HG02610 (cell line): ENCODE measurements around the gene RNF13.
"Not testable (repeated sequence)": the region's sequence is repeated elsewhere in the genome, so short reads cannot be mapped to it uniquely, and the experiment has no call there.

ENCODE experiments used
- ATAC-seq: cut with Tn5 transposase; IDR thresholded peaks from one replicate; pipeline ENCODE4 v1.9.1; 2021; ENCODE audit warnings: mild to moderate bottlenecking, moderate library complexity; ENCODE audit not compliant: unreplicated experiment

Gene RNF13

DNA sequence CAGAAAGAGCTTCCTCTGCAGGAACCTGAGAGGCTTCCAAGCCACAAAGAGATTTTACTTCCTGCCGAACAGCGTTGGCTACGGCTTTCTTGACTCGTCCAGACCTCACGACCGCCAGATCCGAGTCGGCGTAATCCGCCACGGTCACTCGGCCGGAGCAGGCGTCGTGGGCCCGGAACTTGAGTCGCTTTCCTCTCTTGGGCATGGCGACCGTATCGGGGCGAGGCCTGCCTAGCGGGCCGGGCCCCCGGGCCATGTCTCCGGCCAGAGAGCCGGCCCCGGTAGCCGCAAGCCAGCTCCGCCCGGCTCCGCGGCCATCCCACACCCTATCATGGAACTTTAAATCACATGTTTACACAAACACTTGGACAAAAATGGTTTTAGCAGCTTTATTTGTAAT, 170.0 kb downstream of the RNF13 start:
- ATAC-seq = not testable (repeated sequence)

DNA sequence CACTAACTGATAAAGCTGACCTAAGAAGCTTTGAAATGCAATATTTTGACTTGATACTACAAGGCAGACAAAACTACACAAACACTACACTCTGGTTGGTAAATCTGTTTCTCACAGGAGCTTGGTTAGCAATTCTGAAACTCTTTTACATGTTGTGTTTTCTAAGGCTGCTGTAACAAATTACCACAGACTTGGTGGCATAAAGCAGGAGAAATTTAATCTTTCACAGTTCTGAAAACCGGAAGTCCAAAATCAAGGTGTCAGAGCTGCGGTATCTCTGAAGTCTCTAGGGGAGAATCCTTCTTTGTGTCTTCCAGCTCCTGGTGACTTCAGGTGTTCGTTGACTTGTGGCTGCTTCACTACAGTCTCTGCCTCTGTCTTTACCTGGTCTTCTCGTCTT, 170.6 kb downstream of the RNF13 start:
- ATAC-seq = no peak

DNA sequence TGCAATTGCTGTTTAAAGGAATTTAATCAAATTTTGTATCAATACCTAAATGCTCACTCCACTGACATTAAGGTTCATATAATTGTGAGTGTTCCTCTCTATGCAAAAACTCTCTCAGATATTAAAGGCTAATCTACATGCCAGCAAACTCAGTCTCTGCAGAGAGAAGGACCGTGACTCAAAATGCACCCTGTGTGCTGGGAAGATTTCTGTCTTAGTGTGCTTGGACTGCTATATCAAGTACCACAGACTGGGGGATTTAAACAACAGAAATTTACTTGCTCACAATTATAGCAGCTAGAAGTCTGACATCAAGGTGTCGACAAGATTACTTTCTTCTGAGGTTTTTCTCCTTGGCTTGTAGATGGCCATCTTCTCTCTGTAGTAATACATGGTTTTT, 176.3 kb downstream of the RNF13 start:
- ATAC-seq = no peak

- no peak for ATAC-seq
Measured at GRCh38 chr3:149990423-149990948, 177.5 kb downstream of the RNF13 start.

DNA sequence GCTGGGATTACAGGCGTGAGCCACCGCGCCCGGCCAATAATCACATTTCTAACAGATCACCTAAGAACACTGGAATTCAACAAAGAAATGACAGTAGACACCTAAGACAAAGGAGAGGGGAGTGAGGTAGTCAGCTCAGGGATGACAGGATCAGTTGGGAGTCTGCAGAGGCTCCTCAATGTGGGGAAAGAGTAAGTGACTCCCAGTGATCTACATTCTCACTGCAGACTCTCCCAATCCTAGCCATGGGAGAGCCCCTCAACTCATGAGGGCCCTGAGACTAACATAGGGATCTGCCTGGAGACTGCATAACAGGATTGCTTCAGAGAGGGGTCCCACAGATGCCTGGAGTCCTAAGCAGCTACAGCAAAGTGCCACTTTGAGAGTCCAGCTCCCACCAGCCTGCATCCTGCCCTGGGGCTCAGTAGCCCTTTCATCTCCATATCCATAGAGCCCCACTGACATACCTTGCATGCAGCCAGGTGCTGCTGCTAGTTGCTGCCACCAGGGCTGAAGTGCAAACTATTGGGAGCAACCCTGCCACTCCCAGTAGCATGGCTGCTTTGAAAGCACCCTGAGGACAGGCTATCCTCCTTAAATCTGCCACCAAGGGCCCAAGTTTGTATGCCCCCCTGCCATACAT, 179.5 kb downstream of the RNF13 start:
- no peak for ATAC-seq

DNA sequence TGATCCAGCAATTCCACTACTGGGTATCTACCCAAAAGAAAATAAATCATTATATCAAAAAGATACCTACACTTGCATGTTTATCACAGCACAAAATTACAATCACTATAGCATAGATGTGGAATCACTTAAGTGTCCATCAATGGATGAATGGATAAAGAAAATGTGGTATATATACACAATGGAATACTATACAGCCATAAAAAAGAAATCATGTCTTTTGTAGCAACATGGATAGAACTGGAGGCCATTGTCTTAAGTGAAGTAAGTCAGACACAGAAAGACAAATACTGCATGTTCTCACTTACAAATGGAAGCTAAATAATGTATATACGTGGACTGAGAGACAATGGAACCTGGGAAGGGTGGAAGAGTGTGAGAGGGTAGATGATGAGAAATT, 185.9 kb downstream of the RNF13 start:
- ATAC-seq = no peak

DNA sequence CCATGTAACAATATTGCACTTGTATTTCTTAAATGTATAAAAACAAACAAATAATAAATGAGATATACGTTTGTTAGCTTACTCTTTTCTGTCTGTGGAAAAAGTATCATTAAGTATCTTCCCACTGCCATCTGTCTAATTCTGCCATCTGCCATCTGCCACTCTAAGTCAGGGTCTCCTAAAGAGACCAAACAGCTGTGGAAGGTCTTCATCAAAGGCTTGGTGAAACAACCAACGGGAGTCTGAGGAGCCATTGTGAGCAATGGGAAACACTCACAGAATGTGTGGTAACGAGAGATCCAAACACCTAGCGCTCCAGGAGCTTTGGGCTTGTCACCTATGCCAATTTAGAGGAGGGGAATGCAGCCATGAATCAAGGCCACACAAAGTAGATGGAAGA, 186.4 kb downstream of the RNF13 start:
- no peak for ATAC-seq

- no peak for ATAC-seq
Measured at GRCh38 chr3:150000641-150001040, 187.6 kb downstream of the RNF13 start.

- ATAC-seq = no peak
Measured at GRCh38 chr3:150005243-150006112, 192.5 kb downstream of the RNF13 start.

GRCh38 chr3:150006794-150007193, 193.8 kb downstream of the RNF13 start:
- ATAC-seq = no peak
